ENCODE data around the gene ERI3.

- TF ChIP-seq, protein P1, sequence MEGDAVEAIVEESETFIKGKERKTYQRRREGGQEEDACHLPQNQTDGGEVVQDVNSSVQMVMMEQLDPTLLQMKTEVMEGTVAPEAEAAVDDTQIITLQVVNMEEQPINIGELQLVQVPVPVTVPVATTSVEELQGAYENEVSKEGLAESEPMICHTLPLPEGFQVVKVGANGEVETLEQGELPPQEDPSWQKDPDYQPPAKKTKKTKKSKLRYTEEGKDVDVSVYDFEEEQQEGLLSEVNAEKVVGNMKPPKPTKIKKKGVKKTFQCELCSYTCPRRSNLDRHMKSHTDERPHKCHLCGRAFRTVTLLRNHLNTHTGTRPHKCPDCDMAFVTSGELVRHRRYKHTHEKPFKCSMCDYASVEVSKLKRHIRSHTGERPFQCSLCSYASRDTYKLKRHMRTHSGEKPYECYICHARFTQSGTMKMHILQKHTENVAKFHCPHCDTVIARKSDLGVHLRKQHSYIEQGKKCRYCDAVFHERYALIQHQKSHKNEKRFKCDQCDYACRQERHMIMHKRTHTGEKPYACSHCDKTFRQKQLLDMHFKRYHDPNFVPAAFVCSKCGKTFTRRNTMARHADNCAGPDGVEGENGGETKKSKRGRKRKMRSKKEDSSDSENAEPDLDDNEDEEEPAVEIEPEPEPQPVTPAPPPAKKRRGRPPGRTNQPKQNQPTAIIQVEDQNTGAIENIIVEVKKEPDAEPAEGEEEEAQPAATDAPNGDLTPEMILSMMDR (conservative IDR thresholded peaks at IDR 0.05; ENCODE audit: low read length) = no peak
- no peak for TF ChIP-seq EZH2phosphoT487 (IDR thresholded peaks at IDR 0.05; ENCODE audit: borderline replicate concordance)
Observed at GRCh38 chr1:44263568-44264450, 91.2 kb downstream of the ERI3 start.
